Activated CD4-positive, alpha-beta T cell treated with anti-CD3 and anti-CD28 coated beads for 48 hours (primary cell): Measurements from ENCODE around the gene BLVRB.
"Not testable (repeated sequence)": the region's sequence is repeated elsewhere in the genome, so short reads cannot be mapped to it uniquely, and the experiment has no call there.

ENCODE experiments used
- DNase-seq: peaks from one replicate; pipeline ENCODE4 v3.0.0-alpha.2; 2020

Gene BLVRB

GRCh38 chr19:40465557-40466218 is at the start of gene BLVRB:
Gene BLVRB (minus strand): TSS chr19:40465745. CDS start chr19:40465688, 57 bp downstream.
- DNase-seq, result peak; percentile 100

- DNase-seq, result no peak
Observed at GRCh38 chr19:40513741-40514315, 48.3 kb upstream of the BLVRB start.

GRCh38 chr19:40513345-40513678 is 47.8 kb upstream of the BLVRB start:
- no peak for DNase-seq

GRCh38 chr19:40512473-40513344 is 47.2 kb upstream of the BLVRB start:
- no peak for DNase-seq

- DNase-seq, result no peak
Observed at GRCh38 chr19:40512110-40512472, 46.5 kb upstream of the BLVRB start.

GRCh38 chr19:40511487-40511886 is 45.9 kb upstream of the BLVRB start:
- DNase-seq, result no peak

- no peak for DNase-seq
Observed at GRCh38 chr19:40510526-40511115, 45.1 kb upstream of the BLVRB start.

GRCh38 chr19:40508739-40509260 is 43.3 kb upstream of the BLVRB start:
- no peak for DNase-seq

- DNase-seq, result no peak
Observed at GRCh38 chr19:40507892-40508291, 42.3 kb upstream of the BLVRB start.

- DNase-seq, result no peak
Observed at GRCh38 chr19:40506099-40506498, 40.6 kb upstream of the BLVRB start.

- no peak for DNase-seq
Observed at GRCh38 chr19:40503320-40503695, 37.8 kb upstream of the BLVRB start.

- DNase-seq, result no peak
Observed at GRCh38 chr19:40502647-40503319, 37.2 kb upstream of the BLVRB start.

- no peak for DNase-seq
Observed at GRCh38 chr19:40502081-40502480, 36.5 kb upstream of the BLVRB start.

- no peak for DNase-seq
Observed at GRCh38 chr19:40501599-40501998, 36.1 kb upstream of the BLVRB start.

GRCh38 chr19:40500678-40501530 is 35.4 kb upstream of the BLVRB start:
- DNase-seq, result not testable (repeated sequence)

- no peak for DNase-seq
Observed at GRCh38 chr19:40499320-40499719, 33.8 kb upstream of the BLVRB start.

GRCh38 chr19:40497214-40497613 is 31.7 kb upstream of the BLVRB start:
- no peak for DNase-seq

- no peak for DNase-seq
Observed at GRCh38 chr19:40494191-40494838, 28.8 kb upstream of the BLVRB start.

GRCh38 chr19:40493778-40494177 is 28.2 kb upstream of the BLVRB start:
- no peak for DNase-seq

GRCh38 chr19:40492274-40492673 is 26.7 kb upstream of the BLVRB start:
- no peak for DNase-seq

GRCh38 chr19:40489882-40490230 is 24.3 kb upstream of the BLVRB start:
- DNase-seq, result no peak

- no peak for DNase-seq
Observed at GRCh38 chr19:40486017-40486416, 20.5 kb upstream of the BLVRB start.
